HG03066 (cell line): ENCODE data around the gene NDUFC2.
"Not testable (repeated sequence)": the region's sequence is repeated elsewhere in the genome, so short reads cannot be mapped to it uniquely, and the experiment has no call there.

Experiments used
- ATAC-seq: cut with Tn5 transposase; IDR thresholded peaks from one replicate; pipeline ENCODE4 v1.9.1; 2021; ENCODE audit warnings: low read depth; ENCODE audit not compliant: unreplicated experiment

NDUFC2 gene

GRCh38 chr11:78079232-78080083, at the start of gene NDUFC2:
Gene NDUFC2 (minus strand): TSS chr11:78079862. CDS start chr11:78079744, 118 bp downstream.
- ATAC-seq = peak; percentile 87

GRCh38 chr11:78127403-78127802, 47.7 kb upstream of the NDUFC2 start:
- ATAC-seq = no peak

GRCh38 chr11:78112582-78113275, 33.1 kb upstream of the NDUFC2 start:
- no peak for ATAC-seq

GRCh38 chr11:78111298-78111697, 31.6 kb upstream of the NDUFC2 start:
- ATAC-seq = no peak

- no peak for ATAC-seq
These were observed 31.2 kb upstream of the NDUFC2 start for GRCh38 chr11:78110830-78111229.

- ATAC-seq = no peak
These were observed 30.7 kb upstream of the NDUFC2 start for GRCh38 chr11:78110351-78110750.

GRCh38 chr11:78109081-78110015, 29.7 kb upstream of the NDUFC2 start:
- no peak for ATAC-seq

- no peak for ATAC-seq
These were observed 21.2 kb upstream of the NDUFC2 start for GRCh38 chr11:78100676-78101472.

GRCh38 chr11:78100261-78100660, 20.6 kb upstream of the NDUFC2 start:
- ATAC-seq = no peak

GRCh38 chr11:78099666-78100065, 20.0 kb upstream of the NDUFC2 start:
- no peak for ATAC-seq

GRCh38 chr11:78097666-78098385, 18.2 kb upstream of the NDUFC2 start:
- ATAC-seq = no peak

- ATAC-seq = no peak
These were observed 14.6 kb upstream of the NDUFC2 start for GRCh38 chr11:78094250-78094649.

- ATAC-seq = not testable (repeated sequence)
These were observed 6.9 kb upstream of the NDUFC2 start for GRCh38 chr11:78086521-78087074.

- no peak for ATAC-seq
These were observed 6.3 kb upstream of the NDUFC2 start for GRCh38 chr11:78085972-78086371.

GRCh38 chr11:78084506-78084905, 4.8 kb upstream of the NDUFC2 start:
- ATAC-seq = not testable (repeated sequence)

GRCh38 chr11:78083021-78083420, 3.4 kb upstream of the NDUFC2 start:
- no peak for ATAC-seq

GRCh38 chr11:78082146-78082545, 2.5 kb upstream of the NDUFC2 start:
- no peak for ATAC-seq

GRCh38 chr11:78081583-78081982, 1.9 kb upstream of the NDUFC2 start:
- ATAC-seq = no peak
